Measurements from ENCODE around the gene TIMM44. TPM values are rescaled to one million over a fixed set of nuclear protein-coding genes. Genes with fewer than 3 reads are reported as not detected.

TIMM44 gene
- total and polyA plus RNA-seq, 8 donors = 19.8 to 83.1 (median 27.0) TPM

DNA sequence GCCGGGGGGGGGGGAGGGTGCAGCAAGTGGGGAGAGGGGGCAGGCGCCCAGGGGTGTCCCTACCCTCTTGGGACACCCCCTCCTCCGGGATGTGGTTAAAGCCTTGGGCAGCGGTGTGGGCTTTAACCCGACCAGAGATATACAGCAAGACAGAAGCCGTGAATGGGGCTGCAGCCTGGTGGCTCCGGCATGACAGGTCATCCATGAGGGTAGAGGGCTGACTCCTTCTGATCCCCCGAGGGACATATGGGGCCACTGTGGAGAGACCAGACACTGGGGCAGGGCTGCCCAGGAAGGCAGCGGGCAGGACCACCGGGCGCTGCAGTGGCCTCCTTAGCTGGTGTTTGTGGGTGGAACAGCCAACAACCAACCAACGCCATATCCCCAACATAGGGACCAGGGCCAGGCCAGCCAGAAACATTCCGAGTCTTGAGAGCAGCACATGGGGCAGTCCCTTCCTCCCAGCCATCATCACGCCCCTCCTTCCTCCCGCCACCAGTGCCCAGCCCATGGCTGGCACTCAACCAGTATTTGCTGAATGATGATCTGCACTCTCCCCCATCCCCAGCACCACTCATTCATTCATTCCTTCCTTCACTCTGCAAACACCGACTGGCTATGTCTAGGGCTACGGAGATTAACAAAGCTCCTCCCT lies 43.8 kb upstream of the TIMM44 start:
- Histone ChIP-seq H3K9me3 (no peaks in the 10 kb centered on the region), H3K27ac (peak overlapping the region in 2 of 4 donors; percentile 8 to 44), H3K36me3 (peaks cover 0 to 26% (median 13%) of the 10 kb centered on the region in 3 donors), H3K27me3 (no peaks in the 10 kb centered on the region), H3K4me3 (no peak overlapping the region), H3K4me1 (peaks cover 0 to 8% (median 0%) of the 10 kb centered on the region in 3 donors)
- DNase-seq (peak in 1 of 6 donors; percentile 31), FAIRE-seq (no peak), ATAC-seq (peak in 2 of 4 donors; percentile 22 to 51)
- TF ChIP-seq, protein P1, sequence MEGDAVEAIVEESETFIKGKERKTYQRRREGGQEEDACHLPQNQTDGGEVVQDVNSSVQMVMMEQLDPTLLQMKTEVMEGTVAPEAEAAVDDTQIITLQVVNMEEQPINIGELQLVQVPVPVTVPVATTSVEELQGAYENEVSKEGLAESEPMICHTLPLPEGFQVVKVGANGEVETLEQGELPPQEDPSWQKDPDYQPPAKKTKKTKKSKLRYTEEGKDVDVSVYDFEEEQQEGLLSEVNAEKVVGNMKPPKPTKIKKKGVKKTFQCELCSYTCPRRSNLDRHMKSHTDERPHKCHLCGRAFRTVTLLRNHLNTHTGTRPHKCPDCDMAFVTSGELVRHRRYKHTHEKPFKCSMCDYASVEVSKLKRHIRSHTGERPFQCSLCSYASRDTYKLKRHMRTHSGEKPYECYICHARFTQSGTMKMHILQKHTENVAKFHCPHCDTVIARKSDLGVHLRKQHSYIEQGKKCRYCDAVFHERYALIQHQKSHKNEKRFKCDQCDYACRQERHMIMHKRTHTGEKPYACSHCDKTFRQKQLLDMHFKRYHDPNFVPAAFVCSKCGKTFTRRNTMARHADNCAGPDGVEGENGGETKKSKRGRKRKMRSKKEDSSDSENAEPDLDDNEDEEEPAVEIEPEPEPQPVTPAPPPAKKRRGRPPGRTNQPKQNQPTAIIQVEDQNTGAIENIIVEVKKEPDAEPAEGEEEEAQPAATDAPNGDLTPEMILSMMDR (IDR thresholded peaks at IDR 0.05) = no peak
- WGBS, 2 donors = 83 to 87% methylated on average over 14 to 17 of the region's 17 CpGs
- intact Hi-C loops (cut with DNase I) = no loop called here

DNA sequence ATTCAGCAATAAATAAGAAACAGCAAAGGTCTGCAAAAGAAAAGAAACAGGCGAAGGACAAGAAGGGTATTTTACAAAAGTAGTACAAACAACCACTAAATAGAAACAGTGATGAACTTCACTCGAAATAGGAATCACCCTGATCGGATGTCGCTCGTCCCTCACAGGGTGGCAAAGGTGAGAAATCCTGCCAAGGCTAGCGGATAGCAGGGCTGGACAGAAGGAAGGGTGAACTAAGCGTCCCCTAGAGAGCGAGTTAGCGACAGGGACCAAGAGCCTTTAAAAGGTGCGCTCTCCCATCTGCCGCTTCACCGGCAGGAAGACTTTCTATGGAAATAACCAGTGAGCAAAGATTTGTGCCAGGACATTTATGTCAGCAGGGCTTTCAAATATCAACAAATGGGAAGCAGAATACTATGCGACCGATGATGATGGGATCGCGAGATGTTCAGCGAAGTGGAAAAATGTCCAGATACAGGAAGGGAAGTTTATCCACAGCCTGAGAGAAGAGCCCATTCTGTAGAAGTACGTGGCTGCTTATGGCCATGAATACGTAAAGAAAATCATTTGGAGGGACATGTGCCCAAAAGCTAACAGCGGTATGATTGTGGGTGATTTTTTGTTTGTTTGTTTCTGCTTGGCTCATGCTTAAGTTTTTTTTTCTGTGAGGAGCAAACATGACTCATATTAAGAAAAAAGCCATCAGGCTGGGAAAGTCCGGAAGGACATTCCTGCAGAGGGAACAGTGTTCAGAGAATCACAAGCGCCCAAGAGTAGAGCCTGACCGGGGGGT lies 43.1 kb upstream of the TIMM44 start:
- peak in 1 of 6 donors; percentile 4 for DNase-seq
- no peak for FAIRE-seq
- intact Hi-C loops (cut with DNase I) = no loop called here
- TF ChIP-seq, protein P1 (IDR thresholded peaks at IDR 0.05) = no peak
- Histone ChIP-seq H3K4me3 (no peak overlapping the region), H3K36me3 (peaks cover 0 to 23% (median 13%) of the 10 kb centered on the region in 3 donors), H3K27ac (peak overlapping the region in 1 of 4 donors; percentile 44), H3K4me1 (peaks cover 0 to 8% (median 0%) of the 10 kb centered on the region in 3 donors), H3K9me3 (no peaks in the 10 kb centered on the region), H3K27me3 (no peaks in the 10 kb centered on the region)
- ATAC-seq = peak in 3 of 4 donors; percentile 46 to 65 (median 60)
- WGBS, 2 donors = 82 to 83% methylated on average over 23 of the region's 23 CpGs

- Histone ChIP-seq H3K9me3 (no peaks in the 10 kb centered on the region), H3K4me3 (no peak overlapping the region), H3K36me3 (peaks cover 0 to 19% (median 7%) of the 10 kb centered on the region in 3 donors), H3K4me1 (peaks cover 0 to 8% (median 0%) of the 10 kb centered on the region in 3 donors), H3K27ac (no peak overlapping the region), H3K27me3 (no peaks in the 10 kb centered on the region)
- TF ChIP-seq, protein P1 (IDR thresholded peaks at IDR 0.05) = no peak
- ATAC-seq (no peak), DNase-seq (peak in 2 of 6 donors; percentile 41 to 43), FAIRE-seq (no peak)
- WGBS, 2 donors = 91 to 92% methylated on average over 7 of the region's 7 CpGs
- intact Hi-C loops (cut with DNase I) = no loop called here
Observed at GRCh38 chr19:7985481-7985911, 42.0 kb upstream of the TIMM44 start.

DNA sequence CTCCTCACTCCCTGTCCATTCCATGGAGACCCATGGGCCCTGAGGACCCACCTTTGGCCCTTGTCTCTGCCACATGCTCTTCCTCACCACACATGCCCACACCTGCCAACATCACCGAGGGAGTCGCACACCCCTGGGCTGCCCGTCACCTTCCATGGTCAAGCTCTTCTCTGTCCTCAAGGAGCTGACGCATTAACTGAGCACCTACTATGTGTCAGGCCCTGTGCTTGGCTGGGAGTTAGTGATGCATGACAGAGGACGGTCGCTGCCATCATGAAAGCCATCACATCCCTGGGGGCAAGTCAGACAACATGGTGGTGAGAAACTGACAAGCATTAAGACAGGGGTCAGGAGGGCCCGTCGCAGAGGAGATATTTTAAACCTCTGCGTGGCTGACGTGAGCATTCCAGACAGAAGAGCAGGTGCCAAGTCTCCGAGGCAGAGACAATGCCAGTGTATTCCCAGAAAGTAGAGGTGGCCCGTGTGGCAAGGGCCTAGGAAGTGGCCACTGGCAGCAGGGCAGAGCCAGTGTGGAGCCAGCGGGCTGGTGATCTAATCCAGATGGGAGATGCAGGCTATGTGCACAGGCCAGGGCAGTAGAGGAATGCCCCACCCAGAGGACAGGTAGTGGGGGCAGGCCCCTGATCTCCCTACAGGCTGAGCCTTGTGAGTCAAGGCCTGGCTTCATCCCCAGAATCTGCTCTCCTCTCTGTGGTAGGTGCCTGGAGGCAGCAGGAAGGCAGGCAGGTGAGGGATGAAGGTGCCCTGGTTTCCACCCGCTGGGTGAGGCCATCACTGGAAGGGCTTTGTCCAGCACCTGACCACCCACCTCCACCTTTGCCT lies 40.8 kb upstream of the TIMM44 start:
- no peak overlapping the region for H3K27ac ChIP-seq
- WGBS, 2 donors = 92 to 95% methylated on average over 14 of the region's 14 CpGs

More for the DNA sequence above, 40.8 kb upstream of the TIMM44 start:
- intact Hi-C loops (cut with DNase I) = no loop called here
- TF ChIP-seq, protein P1 (IDR thresholded peaks at IDR 0.05) = no peak
- Histone ChIP-seq H3K9me3 (no peaks in the 10 kb centered on the region), H3K36me3 (peaks cover 0 to 26% (median 12%) of the 10 kb centered on the region in 3 donors), H3K4me3 (no peak overlapping the region), H3K27me3 (no peaks in the 10 kb centered on the region), H3K4me1 (peaks cover 0 to 8% (median 0%) of the 10 kb centered on the region in 3 donors)
- DNase-seq = peak in 2 of 6 donors; percentile 28 to 46
- no peak for ATAC-seq
- FAIRE-seq = no peak

Measured in pancreas (tissue), 10 donors.